ENCODE measurements around the gene GNG12.

GRCh38 chr1:67750691-67751054, 82.6 kb downstream of the GNG12 start:
- TF ChIP-seq POLR2AphosphoS5 (IDR thresholded peaks at IDR 0.05), result no peak
- no peak for TF ChIP-seq CTCF (IDR thresholded peaks at IDR 0.05)

Measured in upper lobe of left lung (tissue), 4 donors.